Measurements from ENCODE around the gene RGS7BP. TPM values are rescaled to one million over a fixed set of nuclear protein-coding genes. Genes with fewer than 3 reads are reported as not detected.

RGS7BP gene
- total and polyA plus RNA-seq, 2 of the 13 experiments (the other 11 are each of a cell fraction or from before 2014, with no cell fraction given) = not detected

- no peak for TF ChIP-seq ZNF691 (CRISPR knock-in tag; IDR thresholded peaks at IDR 0.05; ENCODE audit: borderline replicate concordance, low read depth)
- no peak for TF ChIP-seq NFKBIZ (CRISPR knock-in tag; IDR thresholded peaks at IDR 0.05)
- no peak for TF ChIP-seq DNMT3B (CRISPR knock-in tag; conservative IDR thresholded peaks at IDR 0.05)
- TF ChIP-seq KIAA2018 (CRISPR knock-in tag; IDR thresholded peaks at IDR 0.05; ENCODE audit: borderline replicate concordance) = no peak
- TF ChIP-seq ZNF746 (CRISPR knock-in tag; IDR thresholded peaks at IDR 0.05) = no peak
- TF ChIP-seq ZNF280D (CRISPR knock-in tag; IDR thresholded peaks at IDR 0.05) = no peak
- no peak for TF ChIP-seq ZNF44 (CRISPR knock-in tag; IDR thresholded peaks at IDR 0.05)
- no peak for TF ChIP-seq CREB3 (CRISPR knock-in tag; IDR thresholded peaks at IDR 0.05)
- no peak for TF ChIP-seq BRF2 (CRISPR knock-in tag; IDR thresholded peaks at IDR 0.05)
These were observed 140.4 kb downstream of the RGS7BP start (continued) for GRCh38 chr5:64646169-64646568.
